ENCODE data around the gene EML4. TPM values are rescaled to one million over a fixed set of nuclear protein-coding genes. Genes with fewer than 3 reads are reported as not detected.
A peak's percentile ranks its signal among the peaks of the same experiment; 100 is the strongest.

EML4 gene
- total RNA-seq, 1 donor, result 88.1 TPM

GRCh38 chr2:42289222-42289621, 120.1 kb downstream of the EML4 start:
- TF ChIP-seq CTCF (IDR thresholded peaks at IDR 0.05; ENCODE audit: insufficient read depth, low read depth, low read length), result no peak
- DNase-seq (ENCODE audit: low read depth), result no peak
- no peak overlapping the region for H3K4me3 ChIP-seq (ENCODE audit: low read depth, low read length)

GRCh38 chr2:42290005-42290404, 120.9 kb downstream of the EML4 start:
- no peak overlapping the region for H3K4me3 ChIP-seq (ENCODE audit: low read depth, low read length)
- DNase-seq (ENCODE audit: low read depth), result no peak
- TF ChIP-seq CTCF (IDR thresholded peaks at IDR 0.05; ENCODE audit: insufficient read depth, low read depth, low read length), result no peak

GRCh38 chr2:42293019-42293418, 123.9 kb downstream of the EML4 start:
- no peak for TF ChIP-seq CTCF (IDR thresholded peaks at IDR 0.05; ENCODE audit: insufficient read depth, low read depth, low read length)
- H3K4me3 ChIP-seq (ENCODE audit: low read depth, low read length), result no peak overlapping the region
- no peak for DNase-seq (ENCODE audit: low read depth)

GRCh38 chr2:42296226-42296625, 127.1 kb downstream of the EML4 start:
- H3K4me3 ChIP-seq (ENCODE audit: low read depth, low read length), result no peak overlapping the region
- TF ChIP-seq CTCF (IDR thresholded peaks at IDR 0.05; ENCODE audit: insufficient read depth, low read depth, low read length), result no peak
- DNase-seq (ENCODE audit: low read depth), result no peak

- DNase-seq (ENCODE audit: low read depth), result peak; percentile 13
- no peak for TF ChIP-seq CTCF (IDR thresholded peaks at IDR 0.05; ENCODE audit: insufficient read depth, low read depth, low read length)
- no peak overlapping the region for H3K4me3 ChIP-seq (ENCODE audit: low read depth, low read length)
These were observed 128.3 kb downstream of the EML4 start for GRCh38 chr2:42297322-42297936.

- no peak for DNase-seq (ENCODE audit: low read depth)
These were observed 129.0 kb downstream of the EML4 start for GRCh38 chr2:42298132-42298531.

More at GRCh38 chr2:42298132-42298531, 129.0 kb downstream of the EML4 start:
- H3K4me3 ChIP-seq (ENCODE audit: low read depth, low read length), result no peak overlapping the region
- no peak for TF ChIP-seq CTCF (IDR thresholded peaks at IDR 0.05; ENCODE audit: insufficient read depth, low read depth, low read length)
